Fibroblast of lung (primary cell): ENCODE results near the gene ZBTB22.

Experiments
- CTCF ChIP-seq, 2 donors: IDR thresholded peaks in 1 of 2; conservative IDR thresholded peaks in 1 of 2; 1 replicate in 1 of 2; 2 replicates in 1 of 2; pipeline ENCODE4 v1.5.1; 2011 to 2012; ENCODE audit warnings: low read length in 2 of 2, control low read depth in 1 of 2, inconsistent platforms in 1 of 2, low read depth in 1 of 2, mild to moderate bottlenecking in 1 of 2
- EZH2 ChIP-seq: IDR thresholded peaks from 2 replicates; pipeline ENCODE4 v1.5.1; 2012; ENCODE audit warnings: low read length, control low read depth, mild to moderate bottlenecking; ENCODE audit errors: missing control alignments

- TF ChIP-seq CTCF (conservative IDR thresholded peaks at IDR 0.05 in 1 of 2, IDR thresholded peaks at IDR 0.05 in 1 of 2; ENCODE audit: low read depth in 1 of 2, low read length in 2 of 2) (no peak), EZH2 (no peak)
Observed at GRCh38 chr6:33319939-33320314, 2.4 kb upstream of the ZBTB22 start.
